Pancreas (tissue), 10 donors: ENCODE data around the gene ARSD. TPM values are rescaled to one million over a fixed set of nuclear protein-coding genes. Genes with fewer than 3 reads are reported as not detected.
"Not testable (repeated sequence)": the region's sequence is repeated elsewhere in the genome, so short reads cannot be mapped to it uniquely, and the experiment has no call there.

Experiments
- ATAC-seq, 4 donors: fragments of 200-7000 bp; cut with Tn5 transposase; one replicate each; pipeline versions ENCODE4 v1.8.0 to v1.9.1; 2020; ENCODE audit warnings: mild to moderate bottlenecking in 4 of 4, moderate library complexity in 4 of 4
- DNase-seq, 6 donors: peaks; one replicate each; pipeline ENCODE4 v3.0.0-alpha.2; 2020
- FAIRE-seq: peaks from 2 replicates; lab custom pipeline; 2012; peaks lifted over from hg19 to GRCh38; lab: Jason Lieb, UNC
- H3K27ac ChIP-seq, 4 donors: fragments of 200-600 bp; sonication (generic); 1 replicate in 3 of 4; 2 replicates in 1 of 4; pipeline versions ENCODE4 v1.5.0 to v1.8.0; 2020
- H3K27me3 ChIP-seq, 4 donors: fragments of 200-600 bp; one replicate each; pipeline ENCODE4 v1.8.0; 2021
- H3K36me3 ChIP-seq, 3 donors: fragments of 200-600 bp; sonication (generic) in 1 of 3; one replicate each; pipeline versions ENCODE4 v1.5.0 to v1.8.0; 2020 to 2021
- H3K4me1 ChIP-seq, 3 donors: fragments of 200-600 bp; one replicate each; pipeline ENCODE4 v1.8.0; 2021
- H3K4me3 ChIP-seq, 4 donors: fragments of 200-600 bp; sonication (generic) in 2 of 4; one replicate each; pipeline versions ENCODE4 v1.5.0 to v1.8.0; 2020 to 2021
- H3K9me3 ChIP-seq, 4 donors: fragments of 200-600 bp; one replicate each; pipeline ENCODE4 v1.8.0; 2021
- WGBS, 2 donors: extraction: QIAGEN DNeasy Blood & Tissue Kit; methylation state at CpG; one replicate each; pipeline ENCODE4 v1.1.7; 2013; 5-methylcytosine and 5-hydroxymethylcytosine counted together
- intact Hi-C, 3 donors: fragments of 100-400 bp; cut with DNase I; formaldehyde crosslinking; loops; one replicate each; pipeline versions ENCODE4 v1.11.1 to v1.14.2; 2022
- polyA plus RNA-seq, 2 donors: library from polyadenylated mRNA; stranded (reverse); fragments of 200-250 nt; gene quantifications; one replicate each; pipeline ENCODE4 v1.2.3, GENCODE V29; 2013
- total RNA-seq, 6 donors: library from RNA; stranded (reverse); fragmentation: NEBNext Ultra II Directional in 4 of 6; extraction: Animal tissue kit (Norgen Biotek cat#: 25700) in 4 of 6; gene quantifications; one replicate each; pipeline versions ENCODE4 v1.2.1 to v1.2.4, GENCODE V29; 2021 to 2023
- TF ChIP-seq, protein P1 (sequence below), 4 donors: fragments of 200-600 bp; sonication (generic) in 3 of 4; IDR thresholded peaks; one replicate each; pipeline versions ENCODE4 v1.5.0 to v1.8.0; 2021; ENCODE audit warnings: antibody characterized with exemption in 4 of 4
- donor health status: healthy with polysubstance abuse.
- donor health status: DM: no; HTN: no; CAD: no; lungs with moderate emphysema.
- donor health status: DM: no; HTN: no; CAD: no.
- donor health status: control.
- donor health status: control.
- donor health status: Bipolar disorder and iron deficiency.
- donor health status: DM: yes; HTN: yes; CAD: no.
- donor health status: DM: no; HTN: no; CAD: no.
- donor health status: DM: no; HTN: no; CAD: no.
- donor health status: DM: yes; HTN: yes; CAD: no.

ARSD gene
- total and polyA plus RNA-seq, 8 donors, result 17.8 to 67.0 (median 51.4) TPM

DNA sequence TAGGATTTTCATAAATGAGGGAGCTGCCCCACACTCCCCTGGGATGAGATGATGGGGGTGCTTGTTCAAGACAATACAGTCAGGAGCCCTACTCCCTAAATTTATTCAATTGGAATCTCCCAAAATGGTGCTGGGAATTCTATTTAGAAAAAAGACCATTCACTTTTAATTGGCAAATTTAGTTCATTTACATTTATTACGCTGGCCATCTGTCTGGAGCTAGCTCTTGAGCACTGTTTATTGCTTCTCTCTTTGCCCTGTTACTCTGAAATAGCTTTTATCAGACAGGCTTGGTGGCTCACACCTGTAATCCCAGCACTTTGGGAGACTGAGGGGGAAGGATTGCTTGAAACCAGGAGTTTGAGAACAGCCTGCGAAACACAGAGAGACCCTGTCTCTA is 2.0 kb upstream of the ARSD start:
- WGBS, 2 donors, result 97 to 98% methylated on average over 2 of the region's 2 CpGs
- intact Hi-C loops, result no loop called here
- DNase-seq, result no peak
- H3K4me3 ChIP-seq, result no peak overlapping the region
- FAIRE-seq, result no peak
- H3K36me3 ChIP-seq, result peaks cover 0 to 13% (median 0%) of the 10 kb centered on the region in 3 donors
- H3K27me3 ChIP-seq, result no peaks in the 10 kb centered on the region
- no peaks in the 10 kb centered on the region for H3K9me3 ChIP-seq
- TF ChIP-seq, protein P1, sequence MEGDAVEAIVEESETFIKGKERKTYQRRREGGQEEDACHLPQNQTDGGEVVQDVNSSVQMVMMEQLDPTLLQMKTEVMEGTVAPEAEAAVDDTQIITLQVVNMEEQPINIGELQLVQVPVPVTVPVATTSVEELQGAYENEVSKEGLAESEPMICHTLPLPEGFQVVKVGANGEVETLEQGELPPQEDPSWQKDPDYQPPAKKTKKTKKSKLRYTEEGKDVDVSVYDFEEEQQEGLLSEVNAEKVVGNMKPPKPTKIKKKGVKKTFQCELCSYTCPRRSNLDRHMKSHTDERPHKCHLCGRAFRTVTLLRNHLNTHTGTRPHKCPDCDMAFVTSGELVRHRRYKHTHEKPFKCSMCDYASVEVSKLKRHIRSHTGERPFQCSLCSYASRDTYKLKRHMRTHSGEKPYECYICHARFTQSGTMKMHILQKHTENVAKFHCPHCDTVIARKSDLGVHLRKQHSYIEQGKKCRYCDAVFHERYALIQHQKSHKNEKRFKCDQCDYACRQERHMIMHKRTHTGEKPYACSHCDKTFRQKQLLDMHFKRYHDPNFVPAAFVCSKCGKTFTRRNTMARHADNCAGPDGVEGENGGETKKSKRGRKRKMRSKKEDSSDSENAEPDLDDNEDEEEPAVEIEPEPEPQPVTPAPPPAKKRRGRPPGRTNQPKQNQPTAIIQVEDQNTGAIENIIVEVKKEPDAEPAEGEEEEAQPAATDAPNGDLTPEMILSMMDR (IDR thresholded peaks at IDR 0.05), result no peak
- H3K27ac ChIP-seq, result no peak overlapping the region
- H3K4me1 ChIP-seq, result no peaks in the 10 kb centered on the region
- no peak for ATAC-seq

DNA sequence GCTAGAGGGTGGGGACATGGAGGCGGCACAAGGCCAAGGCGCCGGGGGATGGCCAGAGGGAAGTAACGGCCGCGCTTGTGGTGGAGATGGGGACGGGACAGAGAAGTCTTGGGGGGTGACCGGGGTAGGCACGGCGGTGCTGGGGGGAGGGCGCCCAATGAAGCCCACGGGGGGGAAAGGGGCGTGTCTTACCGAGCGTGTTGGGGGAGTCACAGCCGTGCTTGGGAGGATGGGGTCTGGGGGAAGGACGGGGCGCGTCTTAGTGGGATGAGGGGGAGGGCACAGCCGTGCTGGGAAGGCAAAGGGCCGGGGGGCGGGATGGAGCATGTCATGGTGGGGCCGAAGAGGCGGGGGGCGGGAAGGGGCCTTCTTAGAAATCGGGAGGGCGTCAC is 952 bp downstream of the ARSD start:
- H3K27me3 ChIP-seq, result no peaks in the 10 kb centered on the region
- DNase-seq (peak; percentile 21 to 83 (median 68)), FAIRE-seq (no peak), ATAC-seq (peak; percentile 9 to 48 (median 31))
- intact Hi-C loops, result no loop called here
- H3K4me1 ChIP-seq, result no peaks in the 10 kb centered on the region
- TF ChIP-seq, protein P1 (IDR thresholded peaks at IDR 0.05), result no peak
- no peaks in the 10 kb centered on the region for H3K9me3 ChIP-seq
- H3K27ac ChIP-seq, result peak overlapping the region; percentile 96 to 99 (median 98)
- peak overlapping the region; percentile 64 to 86 (median 79) for H3K4me3 ChIP-seq
- H3K36me3 ChIP-seq, result peaks cover 0 to 6% (median 0%) of the 10 kb centered on the region in 3 donors
- 2 to 22% methylated on average over 20 to 27 of the region's 27 CpGs for WGBS, 2 donors

DNA sequence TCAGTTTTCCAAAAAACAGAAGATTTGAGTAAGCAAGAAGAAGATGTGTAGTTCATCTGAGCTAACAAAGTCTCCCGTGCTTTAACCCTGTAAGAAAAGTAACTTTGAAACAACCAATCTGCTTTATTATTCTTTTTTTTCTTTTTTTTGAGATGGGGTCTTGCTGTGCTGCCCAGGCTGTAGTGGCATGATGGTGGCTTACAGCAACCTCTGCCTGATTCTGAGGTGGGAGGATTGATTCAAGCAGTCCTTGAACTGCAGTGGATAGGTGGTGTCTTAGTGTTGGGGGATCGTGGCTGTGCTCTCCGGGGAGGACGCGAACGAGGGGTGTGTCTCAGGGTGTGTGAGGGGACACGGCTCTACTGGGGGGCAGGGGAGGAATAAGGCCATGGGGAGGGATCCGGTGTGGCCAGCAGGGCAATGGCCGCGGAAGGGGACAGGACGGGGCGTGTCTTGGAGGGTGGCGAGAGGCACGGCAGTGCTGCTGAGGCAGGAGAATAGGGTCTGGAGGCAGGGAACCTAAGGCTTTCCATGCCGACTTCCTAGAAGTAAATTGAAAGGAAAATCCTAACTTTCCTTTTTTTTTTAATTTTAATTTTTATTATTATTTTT is 2.4 kb downstream of the ARSD start:
- peak in 1 of 6 donors; percentile 68 for DNase-seq
- Histone ChIP-seq H3K4me3 (no peak overlapping the region), H3K27me3 (no peaks in the 10 kb centered on the region), H3K9me3 (no peaks in the 10 kb centered on the region), H3K4me1 (no peaks in the 10 kb centered on the region), H3K36me3 (peaks cover 0 to 6% (median under 1%) of the 10 kb centered on the region in 3 donors), H3K27ac (peak overlapping the region in 1 of 4 donors; percentile 99)
- TF ChIP-seq, protein P1 (IDR thresholded peaks at IDR 0.05), result no peak
- no peak for FAIRE-seq
- no peak for ATAC-seq
- intact Hi-C loops, result no loop called here
- WGBS, 2 donors, result 96 to 99% methylated on average over 15 of the region's 15 CpGs

DNA sequence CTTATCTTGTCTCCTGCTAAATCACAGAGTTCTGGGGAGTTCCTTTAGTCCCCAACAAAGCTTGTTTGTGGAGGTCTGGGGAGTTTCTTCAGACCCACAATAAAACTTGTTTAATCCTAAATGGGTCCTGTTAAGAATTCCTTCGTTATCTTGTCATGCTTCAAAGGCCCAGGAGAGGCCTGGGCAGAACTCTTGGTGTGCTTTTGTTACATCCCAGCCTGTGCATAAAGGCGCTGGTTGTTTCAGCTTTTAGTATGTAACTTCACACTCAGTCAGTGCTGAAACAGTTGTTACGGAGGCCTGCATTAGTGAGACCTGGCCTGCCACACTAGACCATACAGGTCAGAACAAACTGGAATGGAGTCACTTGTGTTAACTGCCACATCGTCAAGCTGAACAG is 2.9 kb downstream of the ARSD start:
- WGBS, 2 donors, result 91 to 96% methylated on average over 4 of the region's 4 CpGs
- ATAC-seq, H3K4me3 ChIP-seq, intact Hi-C loops, H3K9me3 ChIP-seq, H3K27ac ChIP-seq, DNase-seq, H3K36me3 ChIP-seq, H3K27me3 ChIP-seq, FAIRE-seq, H3K4me1 ChIP-seq: not testable (repeated sequence)

DNA sequence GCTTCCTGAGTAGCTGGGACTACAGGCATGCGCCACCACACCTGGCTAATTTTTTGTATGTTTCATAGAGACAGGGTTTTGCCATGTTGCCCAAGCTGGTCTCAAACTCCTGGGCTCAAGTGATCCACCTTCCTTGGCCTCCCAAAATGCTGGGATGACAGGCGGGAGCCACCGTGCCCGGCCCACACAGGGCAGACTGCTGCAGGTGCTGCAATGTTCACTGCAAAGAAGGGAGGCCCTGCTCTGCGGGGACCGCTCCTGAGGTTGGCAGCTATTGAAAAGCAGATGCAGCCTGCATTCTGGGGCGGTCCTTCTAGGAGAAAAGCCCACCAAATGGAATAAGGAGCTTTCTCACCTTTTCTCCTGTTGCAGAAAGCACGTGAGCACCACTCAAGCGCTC is 5.0 kb downstream of the ARSD start:
- H3K4me3 ChIP-seq, result no peak overlapping the region
- no peaks in the 10 kb centered on the region for H3K9me3 ChIP-seq
- 96 to 98% methylated on average over 9 of the region's 9 CpGs for WGBS, 2 donors
- H3K36me3 ChIP-seq, result peaks cover 0 to 21% (median 12%) of the 10 kb centered on the region in 3 donors
- no peak overlapping the region for H3K27ac ChIP-seq
- DNase-seq (no peak), ATAC-seq (no peak), FAIRE-seq (no peak)
- H3K4me1 ChIP-seq, result no peaks in the 10 kb centered on the region
- H3K27me3 ChIP-seq, result no peaks in the 10 kb centered on the region
- TF ChIP-seq, protein P1 (IDR thresholded peaks at IDR 0.05), result no peak
- intact Hi-C loops, result no loop called here
